Loucy (cell line): Measurements from ENCODE around the gene ACAD11.

Source experiments
- H2AFZ ChIP-seq: fragments of 200-600 bp; sonication (generic); 2 replicates; pipeline ENCODE4 v1.6.0; 2016; ENCODE audit warnings: antibody characterized with exemption, mild to moderate bottlenecking, low read length, moderate library complexity
- H3F3A ChIP-seq: fragments of 200-600 bp; 2 replicates; pipeline ENCODE4 v1.6.0; 2016; ENCODE audit warnings: antibody characterized with exemption, low read depth, mild to moderate bottlenecking
- H3K27me3 ChIP-seq: fragments of 200-600 bp; sonication (generic); 2 replicates; pipeline ENCODE4 v1.6.1; 2014; ENCODE audit warnings: low read length, mild to moderate bottlenecking; ENCODE audit not compliant: insufficient read depth, poor library complexity, severe bottlenecking
- H3K36me3 ChIP-seq: fragments of 200-600 bp; sonication (generic); 2 replicates; pipeline ENCODE4 v1.6.1; 2016; ENCODE audit warnings: low read length; ENCODE audit not compliant: insufficient read depth
- H3K4me1 ChIP-seq: fragments of 200-600 bp; sonication (generic); 2 replicates; pipeline ENCODE4 v1.5.1; 2014; ENCODE audit warnings: low read length, mild to moderate bottlenecking; ENCODE audit not compliant: insufficient read depth, poor library complexity, severe bottlenecking
- H3K4me2 ChIP-seq: fragments of 200-600 bp; sonication (generic); 2 replicates; pipeline ENCODE4 v1.6.0; 2014; ENCODE audit warnings: antibody characterized with exemption, low read length, low read depth, mild to moderate bottlenecking; ENCODE audit not compliant: poor library complexity, severe bottlenecking
- H3K4me3 ChIP-seq: fragments of 200-600 bp; sonication (generic); 2 replicates; pipeline ENCODE4 v1.5.1; 2014; ENCODE audit warnings: low read length, mild to moderate bottlenecking, mixed read lengths; ENCODE audit not compliant: poor library complexity, severe bottlenecking
- H3K79me2 ChIP-seq: fragments of 200-600 bp; sonication (generic); 2 replicates; pipeline ENCODE4 v1.6.1; 2014; ENCODE audit warnings: low read length; ENCODE audit not compliant: insufficient read depth
- H3K9ac ChIP-seq: fragments of 200-600 bp; sonication (generic); 2 replicates; pipeline ENCODE4 v1.6.0; 2014; ENCODE audit warnings: mild to moderate bottlenecking, low read depth, low read length, moderate library complexity; ENCODE audit not compliant: poor library complexity, severe bottlenecking
- H3K9me2 ChIP-seq: fragments of 200-600 bp; sonication (generic); replicated peaks from 2 replicates; pipeline ENCODE4 v1.6.1; 2016; ENCODE audit warnings: low read depth, low read length, mixed read lengths
- H3K9me3 ChIP-seq: fragments of 200-600 bp; sonication (generic); 2 replicates; pipeline ENCODE4 v1.6.1; 2014; ENCODE audit warnings: mild to moderate bottlenecking, antibody characterized with exemption, low read length, low read depth; ENCODE audit not compliant: insufficient read depth
- H4K20me1 ChIP-seq: fragments of 200-600 bp; sonication (generic); 2 replicates; pipeline ENCODE4 v1.6.0; 2014; ENCODE audit warnings: antibody characterized with exemption, low read length, mild to moderate bottlenecking; ENCODE audit not compliant: insufficient read depth, poor library complexity, severe bottlenecking
- CTCF ChIP-seq: fragments of 200-600 bp; sonication (generic); conservative IDR thresholded peaks from 2 replicates; pipeline ENCODE4 v1.5.1; 2014; ENCODE audit warnings: mild to moderate bottlenecking, antibody characterized with exemption, low read length
- EZH2phosphoT487 ChIP-seq: fragments of 200-600 bp; IDR thresholded peaks from 2 replicates; pipeline ENCODE4 v1.6.1; 2018; ENCODE audit warnings: antibody characterized with exemption, mild to moderate bottlenecking, moderate library complexity, borderline replicate concordance

ACAD11 gene

GRCh38 chr3:132657869-132658747, 1.5 kb downstream of the ACAD11 start:
- no peaks in the 10 kb centered on the region for H3K9me2 ChIP-seq
- no peak overlapping the region for H2AFZ ChIP-seq
- peak overlapping the region; percentile 87 for H3K9ac ChIP-seq
- H3K27me3 ChIP-seq, result no peaks in the 10 kb centered on the region
- no peaks in the 10 kb centered on the region for H3F3A ChIP-seq
- H3K79me2 ChIP-seq, result peaks cover 41% of the 10 kb centered on the region
- peaks cover 47% of the 10 kb centered on the region for H3K4me1 ChIP-seq
- H3K9me3 ChIP-seq, result no peaks in the 10 kb centered on the region
- H3K36me3 ChIP-seq, result no peaks in the 10 kb centered on the region
- peak overlapping the region; percentile 99 for H3K4me2 ChIP-seq
- H3K4me3 ChIP-seq, result peak overlapping the region; percentile 89
- TF ChIP-seq CTCF (no peak), EZH2phosphoT487 (no peak)
- H4K20me1 ChIP-seq, result peaks cover 11% of the 10 kb centered on the region

- H3K36me3 ChIP-seq, result no peaks in the 10 kb centered on the region
- H3K9me3 ChIP-seq, result no peaks in the 10 kb centered on the region
- no peak overlapping the region for H3K4me2 ChIP-seq
- no peaks in the 10 kb centered on the region for H3F3A ChIP-seq
- no peaks in the 10 kb centered on the region for H4K20me1 ChIP-seq
- peaks cover 14% of the 10 kb centered on the region for H3K79me2 ChIP-seq
- TF ChIP-seq CTCF (no peak), EZH2phosphoT487 (no peak)
- no peaks in the 10 kb centered on the region for H3K27me3 ChIP-seq
- no peak overlapping the region for H3K9ac ChIP-seq
- H2AFZ ChIP-seq, result no peak overlapping the region
- H3K4me3 ChIP-seq, result no peak overlapping the region
- no peaks in the 10 kb centered on the region for H3K9me2 ChIP-seq
- H3K4me1 ChIP-seq, result peaks cover 37% of the 10 kb centered on the region
Measured at GRCh38 chr3:132655471-132655870, 4.1 kb downstream of the ACAD11 start.

DNA sequence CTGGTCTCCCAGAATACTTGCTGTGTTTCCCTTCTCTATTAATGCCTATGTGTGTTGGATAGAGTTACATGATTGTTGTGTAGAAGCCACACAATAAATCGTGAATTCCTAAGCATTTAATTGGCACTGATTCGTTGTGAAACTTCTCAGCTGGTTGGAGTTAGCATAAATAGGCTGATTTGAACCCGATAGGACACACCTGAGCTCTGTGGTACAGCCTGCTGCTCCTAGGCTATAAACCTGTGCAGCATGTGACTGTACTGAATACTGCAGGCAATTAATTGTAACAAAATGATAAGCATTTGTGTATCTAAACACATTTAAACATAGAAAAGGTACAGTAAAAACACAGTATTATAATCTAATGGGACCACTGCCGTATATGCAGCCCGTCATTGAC, 4.9 kb downstream of the ACAD11 start:
- Histone ChIP-seq H3K9me3 (no peaks in the 10 kb centered on the region), H3K4me2 (no peak overlapping the region)

More for the DNA sequence above, 4.9 kb downstream of the ACAD11 start:
- H3K79me2 ChIP-seq, result peaks cover 12% of the 10 kb centered on the region
- peaks cover 37% of the 10 kb centered on the region for H3K4me1 ChIP-seq
- no peaks in the 10 kb centered on the region for H3K36me3 ChIP-seq
- no peaks in the 10 kb centered on the region for H3F3A ChIP-seq
- H3K9ac ChIP-seq, result no peak overlapping the region
- no peaks in the 10 kb centered on the region for H3K9me2 ChIP-seq
- no peaks in the 10 kb centered on the region for H4K20me1 ChIP-seq
- no peak overlapping the region for H3K4me3 ChIP-seq
- TF ChIP-seq EZH2phosphoT487, result no peak
- TF ChIP-seq CTCF, result no peak
- no peak overlapping the region for H2AFZ ChIP-seq
- no peaks in the 10 kb centered on the region for H3K27me3 ChIP-seq
